Stimulated activated naive CD4-positive, alpha-beta T cell treated with Interleukin-2 at 50 U/mL for 16 hours (primary cell): ENCODE measurements around the gene ADGRB3.
"Not testable (repeated sequence)": the region's sequence is repeated elsewhere in the genome, so short reads cannot be mapped to it uniquely, and the experiment has no call there.

Source experiments
- DNase-seq: peaks from one replicate; lab custom pipeline; 2025; lab: John Stamatoyannopoulos, UW

The ADGRB3 gene

DNA sequence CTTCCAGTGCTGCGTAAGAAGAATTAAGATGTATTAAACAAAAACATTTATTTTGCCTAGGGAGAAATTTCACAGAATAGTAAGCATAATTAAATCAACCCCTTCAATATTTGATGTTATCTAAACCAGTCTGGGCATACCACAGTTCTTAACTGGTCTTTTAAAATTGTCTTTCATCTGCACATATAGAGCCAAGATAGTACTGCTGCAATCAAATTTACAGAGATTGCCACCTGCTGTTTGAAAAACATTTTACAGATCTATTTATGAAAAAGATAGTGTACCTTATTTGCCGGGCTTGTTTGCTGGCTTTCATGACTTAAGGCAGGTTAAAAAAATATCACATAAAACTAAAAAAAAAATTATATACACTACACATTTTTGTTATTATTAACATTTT, 323.2 kb downstream of the ADGRB3 start:
- DNase-seq = no peak

DNA sequence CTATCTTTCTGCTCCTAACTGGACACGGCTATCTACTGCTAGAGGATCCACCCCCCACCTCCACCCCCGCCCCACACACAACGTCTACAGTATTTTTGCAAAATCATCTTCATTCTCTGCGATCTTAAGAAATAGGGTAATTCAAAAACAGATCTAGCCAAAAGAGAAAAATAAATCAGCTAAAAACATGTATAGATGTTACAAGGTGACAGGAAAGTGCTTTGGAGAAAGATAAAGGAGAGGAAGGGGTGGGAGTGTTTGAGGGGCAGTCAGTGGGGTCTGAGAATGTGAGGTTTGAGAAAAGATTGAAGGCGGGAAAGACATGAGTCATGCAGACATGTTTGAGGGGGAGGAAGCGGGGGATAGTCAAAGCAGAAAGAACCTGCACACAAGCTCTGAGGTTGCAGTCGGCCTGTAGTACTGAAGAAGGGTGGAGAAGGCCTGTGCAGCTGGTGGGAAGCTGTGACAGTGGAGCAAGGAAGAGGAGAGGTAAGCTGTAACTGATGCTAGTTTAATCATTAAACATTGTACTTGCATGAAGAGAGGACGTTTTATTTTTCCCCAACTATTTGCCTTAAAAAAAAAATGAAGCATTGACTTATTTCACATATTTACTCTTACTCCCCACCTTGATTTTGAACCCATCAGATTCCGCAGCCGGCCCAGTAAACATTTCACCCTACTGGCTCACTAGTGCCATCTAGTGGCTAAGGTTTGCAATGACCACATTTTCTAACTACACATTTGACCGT, 332.6 kb downstream of the ADGRB3 start:
- peak; percentile 11 for DNase-seq

DNA sequence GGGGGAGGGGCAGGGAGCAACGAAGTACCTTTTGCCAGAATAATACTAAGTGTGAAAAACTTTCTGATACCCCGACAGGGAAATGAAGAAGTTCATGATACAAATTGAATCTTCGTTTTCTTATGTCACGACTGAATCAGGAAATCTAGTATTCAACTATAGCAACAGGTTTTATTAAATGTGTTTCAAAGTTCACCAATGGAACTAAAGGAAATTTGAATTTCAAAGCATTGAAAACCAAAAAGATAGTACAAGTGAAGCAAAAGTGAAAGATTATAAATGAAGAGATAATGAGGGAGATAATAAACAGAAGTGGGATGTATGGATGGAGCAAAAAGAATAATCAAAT, 333.2 kb downstream of the ADGRB3 start:
- DNase-seq = no peak

DNA sequence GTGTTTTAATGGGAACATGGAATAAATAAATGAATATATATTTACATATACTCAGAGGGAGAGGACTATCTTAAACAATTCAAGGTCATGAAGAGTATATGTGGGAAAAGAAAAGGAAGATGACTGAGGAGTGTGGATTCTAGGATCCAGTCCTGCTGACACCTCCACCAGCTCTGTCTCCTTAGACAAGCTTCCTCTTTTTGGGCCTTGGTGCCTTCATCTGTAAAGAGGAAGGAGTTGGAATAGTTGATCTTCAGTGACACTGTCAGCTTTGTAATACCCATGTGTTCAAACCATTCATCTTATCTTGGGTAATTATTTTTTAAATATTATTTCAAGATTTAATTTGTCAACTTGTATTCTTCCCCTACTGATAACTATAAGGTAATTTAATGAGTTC, 338.0 kb downstream of the ADGRB3 start:
- DNase-seq = no peak

DNA sequence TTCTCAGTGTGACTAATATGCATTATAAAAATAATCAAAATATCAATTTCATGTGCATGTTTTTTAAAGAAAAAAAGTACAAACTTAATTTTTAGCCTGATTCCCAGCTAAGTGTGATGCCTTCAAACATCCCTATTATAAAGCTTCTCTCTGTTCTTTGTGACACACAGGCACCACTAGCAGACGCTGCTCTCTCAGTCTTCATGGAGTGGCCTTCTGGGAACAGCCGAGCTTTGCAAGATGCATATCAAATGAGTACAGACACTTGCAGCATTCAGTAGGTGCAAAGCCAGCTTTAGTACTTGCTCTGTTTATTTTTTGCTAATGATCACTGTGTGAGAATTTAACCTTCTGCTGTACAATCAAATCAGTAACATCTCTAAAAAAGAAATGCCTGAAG, 340.0 kb downstream of the ADGRB3 start:
- no peak for DNase-seq

DNA sequence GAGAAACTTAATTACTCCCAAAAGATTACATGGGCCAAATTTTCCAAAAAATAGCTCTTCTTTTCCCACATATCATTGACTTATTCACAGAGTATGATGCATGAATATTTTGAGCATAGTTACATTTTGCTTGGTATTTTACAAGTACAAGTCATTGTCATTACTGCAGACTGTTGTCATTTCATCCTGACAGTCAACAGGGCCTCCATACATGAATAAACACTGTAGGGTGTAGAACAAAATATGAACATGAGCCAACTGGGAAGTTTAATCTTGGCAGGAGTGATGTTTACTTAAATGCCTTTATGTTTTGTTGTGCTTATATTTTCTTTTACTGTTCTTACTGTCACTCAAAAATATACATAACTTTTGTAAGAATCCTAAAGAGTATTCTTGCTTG, 340.7 kb downstream of the ADGRB3 start:
- DNase-seq = no peak

DNA sequence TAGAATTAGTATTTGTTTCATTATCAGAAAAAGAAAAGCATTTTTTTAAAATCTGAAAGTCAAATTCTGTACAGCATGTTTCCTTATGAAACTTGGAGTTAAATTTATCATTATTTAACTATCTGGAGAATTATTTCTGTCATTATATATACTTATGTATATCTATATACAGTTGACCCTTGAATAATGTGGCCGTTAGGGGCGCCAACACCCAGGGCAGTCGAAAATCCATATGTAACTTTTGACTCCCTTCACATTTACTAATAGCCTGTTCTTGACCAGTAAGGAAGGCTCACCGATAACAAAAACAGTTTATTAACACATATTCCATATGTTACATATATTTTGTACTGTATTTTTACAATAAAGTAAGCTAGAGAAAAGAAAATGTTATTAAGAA, 341.2 kb downstream of the ADGRB3 start:
- DNase-seq = no peak

DNA sequence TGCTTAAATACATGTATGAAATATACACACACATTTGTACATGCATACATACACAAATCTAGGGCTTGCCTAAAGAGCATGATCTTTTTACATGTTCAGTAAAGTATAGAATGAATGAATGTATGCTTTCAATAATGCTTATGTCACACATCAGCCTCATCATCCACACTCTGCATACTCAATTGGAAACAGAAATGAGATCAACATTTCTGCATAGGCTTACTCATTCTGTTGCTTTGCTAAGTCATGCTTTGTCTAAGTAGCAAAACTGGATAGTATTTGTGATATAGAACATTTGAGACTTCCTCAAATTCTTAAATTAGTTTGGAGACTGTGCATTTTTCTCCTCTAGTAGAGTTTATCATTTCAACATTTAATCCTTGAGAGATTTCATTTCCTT, 343.3 kb downstream of the ADGRB3 start:
- no peak for DNase-seq

DNA sequence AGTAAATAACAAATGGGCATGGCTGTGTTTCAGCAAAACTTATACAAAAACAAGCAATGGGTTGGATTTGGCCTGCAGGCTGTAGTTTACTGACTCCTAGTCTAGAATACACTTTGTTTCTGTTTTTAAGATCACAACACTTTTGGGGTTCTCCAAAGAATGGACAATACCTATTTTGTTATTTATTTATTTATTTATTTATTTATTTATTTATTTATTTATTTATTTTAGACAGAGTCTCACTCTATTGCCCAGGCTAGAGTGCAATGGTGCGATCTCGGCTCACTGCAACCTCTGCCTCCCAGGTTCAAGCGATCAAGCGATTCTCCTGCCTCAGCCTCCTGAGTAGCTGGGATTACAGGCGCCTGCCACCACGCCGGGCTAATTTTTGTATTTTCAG, 346.6 kb downstream of the ADGRB3 start:
- not testable (repeated sequence) for DNase-seq

DNA sequence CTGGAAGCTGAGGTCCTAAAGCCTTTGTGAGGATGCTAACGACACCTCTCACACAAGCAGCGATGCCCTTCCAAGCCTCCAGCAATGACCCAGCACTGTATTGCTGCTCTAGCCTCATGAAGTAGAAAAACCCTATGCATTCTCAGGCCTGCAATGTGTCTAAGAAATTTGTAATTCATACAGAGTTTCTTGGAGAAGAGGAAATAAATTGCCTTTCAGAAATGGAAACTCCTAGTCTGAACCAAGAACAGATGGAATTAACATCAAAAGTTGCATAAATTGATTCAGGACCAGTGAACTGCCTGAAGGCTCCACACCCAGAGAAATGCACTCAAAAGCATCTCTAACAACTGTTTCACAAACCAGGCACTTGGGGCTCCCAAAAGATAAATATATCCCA, 353.6 kb downstream of the ADGRB3 start:
- DNase-seq = no peak

DNA sequence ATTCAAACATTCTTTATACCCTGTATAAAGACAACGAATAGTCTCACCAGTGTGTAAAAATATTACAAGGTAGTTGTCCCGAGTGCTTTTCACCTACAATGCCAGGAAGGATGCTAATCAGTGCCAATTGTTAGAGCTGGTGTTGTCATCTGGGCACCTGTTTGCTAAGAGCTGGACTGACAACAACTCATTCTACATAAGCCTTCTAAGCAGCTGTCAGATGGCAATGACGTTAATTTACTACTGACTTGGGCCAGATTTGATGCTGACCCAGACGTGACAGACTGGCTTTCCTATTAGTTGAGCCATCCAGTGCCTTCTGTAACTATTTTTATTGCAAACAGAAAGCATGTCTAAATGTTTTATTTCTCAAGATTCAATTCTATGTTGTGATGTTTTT, 355.2 kb downstream of the ADGRB3 start:
- DNase-seq = no peak

DNA sequence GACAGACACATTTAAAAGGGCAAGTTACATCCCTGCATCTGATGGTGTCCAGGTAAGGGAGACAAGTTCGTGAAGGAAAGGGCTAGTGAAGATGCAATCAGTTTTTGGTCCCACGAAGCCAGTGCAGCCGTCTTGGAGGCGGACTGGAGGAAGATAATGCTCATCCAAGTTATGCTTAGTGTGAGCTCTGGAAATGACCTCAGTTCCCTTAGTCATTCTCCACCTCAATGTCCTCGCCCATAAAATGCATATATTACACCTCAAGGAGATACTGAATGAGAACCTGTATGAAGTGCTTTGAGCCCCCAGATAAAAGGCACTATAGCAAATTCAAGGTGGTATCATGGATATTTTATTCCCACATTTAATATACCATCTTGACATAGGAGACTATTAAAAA, 358.8 kb downstream of the ADGRB3 start:
- DNase-seq = no peak

DNA sequence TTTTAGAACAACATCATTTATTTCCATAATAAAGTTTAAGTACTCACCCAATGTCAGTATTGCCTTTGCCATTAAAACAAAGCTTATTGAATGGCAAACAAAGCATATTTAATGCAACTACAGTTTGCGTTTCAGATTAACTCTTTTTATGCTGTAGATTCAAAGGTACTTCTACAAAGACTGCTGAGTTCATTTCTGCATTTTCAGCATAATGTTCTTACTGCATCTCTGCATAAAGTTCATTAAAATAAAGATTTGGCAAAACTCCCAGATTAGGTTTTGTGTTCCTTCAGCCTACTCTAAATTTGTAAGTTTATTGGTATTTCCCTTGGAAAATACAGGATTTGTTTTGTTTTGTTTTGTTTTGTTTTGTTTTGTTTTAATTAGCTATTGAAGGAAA, 359.4 kb downstream of the ADGRB3 start:
- no peak for DNase-seq

DNA sequence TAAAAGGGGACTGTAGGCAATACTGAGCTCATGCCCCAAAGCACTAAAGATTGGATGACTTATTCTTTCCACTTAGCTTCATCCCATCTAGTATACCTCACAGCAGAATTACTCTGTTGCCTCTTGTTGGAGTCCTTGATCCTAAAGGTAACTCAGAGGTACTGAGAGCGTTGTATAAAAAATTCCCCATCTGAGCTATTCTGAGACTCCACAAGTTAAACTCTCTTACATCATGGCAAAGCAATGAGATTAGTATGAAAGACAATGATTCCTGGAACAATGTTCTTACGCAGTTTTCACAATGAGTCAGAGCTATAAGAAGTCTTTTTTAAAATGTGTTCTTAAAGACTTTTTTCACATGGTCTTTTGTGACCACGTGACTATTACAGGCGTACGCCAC, 370.1 kb downstream of the ADGRB3 start:
- DNase-seq = no peak

DNA sequence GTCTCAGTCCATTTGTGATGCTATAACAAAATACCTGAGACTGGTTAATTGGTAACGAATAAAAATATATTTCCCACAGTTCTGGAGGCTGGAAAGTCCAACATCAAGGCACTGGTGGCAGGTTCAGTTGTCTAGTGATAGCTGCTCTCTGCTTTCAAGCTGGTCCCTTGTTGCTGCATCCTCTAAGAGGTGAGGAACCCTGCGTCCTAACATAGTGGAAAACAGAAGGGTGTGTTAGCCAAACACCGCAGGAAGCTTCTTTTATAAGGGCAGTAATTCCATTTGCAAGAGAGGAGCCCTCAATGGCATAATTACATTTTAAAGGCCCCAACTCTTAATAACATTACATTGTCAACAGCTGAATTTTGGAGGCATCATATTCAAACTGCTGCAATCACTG, 372.7 kb downstream of the ADGRB3 start:
- DNase-seq = no peak

DNA sequence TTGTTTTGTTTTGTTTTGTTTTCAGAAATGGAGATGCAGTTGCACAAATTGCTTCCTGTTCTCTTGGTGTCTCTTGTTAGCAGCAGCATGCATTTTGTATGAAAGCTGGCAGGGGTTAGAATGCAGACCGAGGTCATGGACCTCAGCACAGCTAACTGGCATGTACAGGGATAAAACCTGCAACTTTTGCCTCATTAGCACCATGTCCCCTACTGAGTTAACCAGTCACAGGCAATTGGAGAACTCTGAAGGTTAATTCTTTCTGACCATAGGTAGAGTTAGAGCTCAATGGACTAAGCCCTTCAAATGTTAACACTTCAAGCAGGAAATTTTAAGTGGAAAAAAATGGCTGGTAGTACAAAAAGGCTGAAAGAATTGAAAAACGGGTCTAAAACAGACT, 377.1 kb downstream of the ADGRB3 start:
- DNase-seq = no peak

DNA sequence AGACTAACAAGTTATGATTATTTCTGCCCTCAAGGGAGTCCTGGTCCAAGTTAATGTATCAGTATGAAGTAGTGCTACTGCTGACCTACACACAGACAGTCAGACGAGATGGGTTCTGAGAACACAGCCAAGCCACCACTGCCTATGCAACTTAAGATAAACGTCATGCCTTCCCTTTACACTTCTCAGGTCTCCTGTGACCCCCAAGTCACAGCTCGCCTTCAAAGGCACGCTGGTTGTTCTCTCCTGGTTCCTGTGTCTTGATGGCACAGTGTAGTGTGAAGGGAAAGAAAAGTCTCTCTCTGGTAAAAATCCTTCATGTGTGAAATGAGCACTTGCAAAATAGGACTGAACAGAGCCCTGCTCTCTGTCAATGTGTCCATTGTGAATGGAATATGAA, 377.8 kb downstream of the ADGRB3 start:
- no peak for DNase-seq

DNA sequence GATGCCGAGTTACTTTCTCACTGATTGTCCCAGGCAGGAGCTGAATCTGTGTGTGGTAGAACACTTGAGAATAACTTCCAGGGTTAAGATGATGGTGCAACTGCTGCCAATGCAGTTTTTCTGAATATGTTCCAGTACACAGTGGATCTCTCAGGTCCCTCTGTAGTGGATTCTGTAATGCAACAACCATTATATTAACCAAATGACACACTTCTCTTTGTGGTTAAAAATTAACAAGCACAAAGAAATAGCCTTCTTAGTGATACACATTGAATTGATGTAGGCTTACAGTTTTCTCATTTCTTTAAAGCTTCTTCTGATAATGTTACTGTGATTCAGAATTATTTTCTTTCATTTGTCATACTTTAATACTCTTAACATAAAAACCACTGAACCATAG, 383.8 kb downstream of the ADGRB3 start:
- no peak for DNase-seq

DNA sequence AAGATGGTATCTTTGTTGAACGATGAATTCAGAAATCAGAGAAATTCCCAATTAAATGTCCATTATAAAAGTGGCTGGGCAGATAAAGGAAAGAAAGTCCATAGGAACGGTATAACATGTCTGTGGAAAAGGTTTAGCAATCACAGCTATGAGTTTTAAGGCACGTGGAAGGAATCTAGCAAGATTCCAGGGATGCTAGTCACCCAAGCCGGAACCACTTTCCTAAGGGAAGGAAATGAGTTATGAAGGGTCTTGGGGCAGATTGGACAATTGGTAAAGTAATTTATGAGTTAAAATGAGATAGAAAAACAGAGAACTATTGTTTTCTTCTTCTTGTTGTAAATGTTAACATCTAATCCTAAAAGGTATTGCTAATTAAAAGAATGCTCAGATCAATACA, 384.8 kb downstream of the ADGRB3 start:
- DNase-seq = no peak

DNA sequence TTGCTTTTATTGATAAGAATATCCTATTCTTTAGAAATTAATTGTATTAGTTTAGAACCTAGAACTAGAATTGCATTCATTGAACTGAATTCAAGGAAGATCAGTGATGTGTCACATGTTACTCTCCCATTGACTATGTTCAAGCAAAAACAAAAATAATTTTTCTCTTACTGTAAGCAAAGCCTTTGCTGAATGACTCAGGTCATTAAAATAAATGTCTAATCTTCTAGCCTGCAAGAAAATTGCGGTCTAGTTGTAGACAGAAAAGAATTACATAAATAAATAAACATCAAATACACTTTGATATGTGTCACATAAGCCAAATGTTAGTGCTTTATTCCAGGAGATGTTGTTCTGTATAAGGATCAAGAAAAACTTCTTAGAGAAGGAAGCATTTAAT, 387.9 kb downstream of the ADGRB3 start:
- DNase-seq = no peak

DNA sequence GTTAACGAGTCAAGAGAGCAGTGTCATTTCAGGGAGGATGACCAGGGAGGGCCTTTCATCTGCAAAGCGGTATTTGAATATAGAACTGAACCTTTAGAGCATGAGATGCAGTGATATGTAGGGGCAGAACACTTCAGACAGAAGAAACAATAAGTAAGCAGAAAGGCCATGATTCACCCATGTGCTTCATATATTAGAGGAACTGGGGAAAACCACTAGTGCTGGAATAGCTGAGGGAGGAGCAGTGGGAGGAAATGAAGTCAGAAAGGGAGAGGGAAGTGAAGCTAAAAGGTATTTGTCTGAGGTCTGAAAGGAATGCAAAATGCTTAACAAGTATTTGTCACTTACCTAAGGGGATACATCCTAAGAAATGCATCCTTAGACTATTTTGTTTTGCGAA, 391.2 kb downstream of the ADGRB3 start:
- no peak for DNase-seq

DNA sequence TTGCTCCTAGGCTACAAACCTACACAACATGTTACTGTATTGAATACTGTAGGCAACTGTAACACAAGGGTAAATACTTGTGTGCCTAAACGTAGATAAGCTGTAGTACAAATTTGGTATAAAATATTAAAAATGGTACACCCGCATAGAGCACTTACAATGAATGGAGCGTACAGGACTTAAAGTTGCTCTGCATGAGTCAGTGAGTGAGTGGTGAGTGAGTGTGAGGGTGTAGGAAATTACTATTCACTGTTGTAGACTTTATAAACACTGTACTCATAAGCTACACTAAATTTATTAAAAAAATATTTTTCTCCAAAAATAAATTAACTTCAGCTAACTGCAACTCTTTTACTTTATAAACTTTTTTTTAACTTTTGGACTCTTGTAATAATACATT, 391.6 kb downstream of the ADGRB3 start:
- DNase-seq = no peak

DNA sequence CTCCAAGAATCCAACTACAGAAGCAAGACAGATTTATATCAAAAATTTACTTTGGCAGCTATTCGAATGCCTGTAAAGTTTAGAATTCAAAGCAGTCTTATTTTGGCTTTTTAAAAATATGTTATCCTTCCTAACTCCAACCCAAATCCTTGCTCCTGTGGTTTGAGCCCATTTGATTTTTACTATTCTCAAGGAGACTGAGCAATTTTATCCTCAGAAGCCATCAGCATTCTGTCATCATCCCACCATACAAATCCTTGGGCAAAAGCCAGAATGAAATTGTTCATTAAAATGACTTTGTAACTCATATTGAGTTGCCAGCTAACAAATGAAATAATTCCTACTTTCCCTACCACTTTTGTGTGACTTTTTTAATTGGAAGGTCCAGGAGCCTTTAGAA, 392.8 kb downstream of the ADGRB3 start:
- no peak for DNase-seq

DNA sequence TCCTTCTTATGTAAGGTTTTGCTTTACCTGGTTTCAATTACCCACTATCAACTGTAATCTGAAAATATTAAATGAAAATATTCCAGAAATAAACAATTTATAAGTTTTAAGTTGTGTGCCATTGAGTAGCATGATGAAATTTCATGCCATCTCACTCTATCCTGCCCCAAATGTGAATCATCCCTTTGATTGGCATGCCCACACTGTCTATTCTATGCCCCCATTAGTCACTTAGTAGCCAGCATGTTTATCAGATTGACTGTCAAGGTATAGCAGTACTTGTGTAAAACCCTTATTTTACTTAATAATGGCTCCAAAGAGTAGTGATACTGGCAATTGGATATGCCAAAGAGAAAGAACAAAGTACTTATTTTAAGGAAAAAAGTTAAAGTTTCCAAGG, 403.8 kb downstream of the ADGRB3 start:
- no peak for DNase-seq

DNA sequence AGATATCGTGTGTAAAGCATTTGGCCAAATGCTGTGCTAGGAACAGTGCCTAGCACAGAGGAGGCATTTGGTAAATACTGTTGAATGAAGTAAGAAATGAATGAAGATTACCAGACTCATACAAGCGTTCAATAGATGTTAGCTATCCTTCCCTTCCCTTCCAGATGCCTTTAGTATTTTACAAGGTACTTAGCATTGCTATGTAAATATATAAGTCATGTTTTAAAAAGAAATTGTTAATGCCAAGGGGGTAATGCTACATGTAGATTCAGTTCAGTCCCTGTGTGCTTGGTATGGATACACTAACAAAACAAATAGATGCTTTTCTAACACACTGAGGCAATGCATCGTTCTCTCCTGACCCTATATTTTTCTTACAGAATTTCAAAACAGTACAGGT, 407.2 kb downstream of the ADGRB3 start:
- no peak for DNase-seq
